Stimulated activated naive CD8-positive, alpha-beta T cell treated with anti-CD3 and anti-CD28 coated beads, Interleukin-15, Interleukin-2, amounts not matched to agents 100 ng/mL and 50 ng/mL, for 24 hours (primary cell): ENCODE measurements around the gene NXT1.
A peak's percentile ranks its signal among the peaks of the same experiment; 100 is the strongest.
"Not testable (repeated sequence)": the region's sequence is repeated elsewhere in the genome, so short reads cannot be mapped to it uniquely, and the experiment has no call there.

ENCODE experiments used
- H3K27ac Mint-ChIP-seq: one replicate; pipeline ENCODE4 v1.8.0; 2021; ENCODE audit warnings: mild to moderate bottlenecking, mixed read lengths
- H3K27me3 Mint-ChIP-seq: one replicate; pipeline ENCODE4 v1.8.0; 2021; ENCODE audit warnings: mixed read lengths
- H3K36me3 Mint-ChIP-seq: one replicate; pipeline ENCODE4 v1.8.0; 2021; ENCODE audit warnings: low read depth, mixed read lengths
- H3K4me1 Mint-ChIP-seq: one replicate; pipeline ENCODE4 v1.8.0; 2021; ENCODE audit warnings: low read depth, mixed read lengths
- H3K4me3 Mint-ChIP-seq: one replicate; pipeline ENCODE4 v1.8.0; 2021; ENCODE audit warnings: mild to moderate bottlenecking, mixed read lengths
- H3K9me3 Mint-ChIP-seq: one replicate; pipeline ENCODE4 v1.8.0; 2021; ENCODE audit warnings: mixed read lengths

The NXT1 gene

GRCh38 chr20:23341073-23341472 lies 9.5 kb upstream of the NXT1 start:
- H3K4me3 Mint-ChIP-seq: no peak overlapping the region

GRCh38 chr20:23343590-23343989 lies 7.0 kb upstream of the NXT1 start:
- no peak overlapping the region for H3K27ac Mint-ChIP-seq
- H3K9me3 Mint-ChIP-seq: no peaks in the 10 kb centered on the region
- H3K36me3 Mint-ChIP-seq: no peaks in the 10 kb centered on the region
- H3K4me3 Mint-ChIP-seq: no peak overlapping the region
- H3K4me1 Mint-ChIP-seq: peaks cover under 1% of the 10 kb centered on the region
- H3K27me3 Mint-ChIP-seq: no peaks in the 10 kb centered on the region

More at GRCh38 chr20:23341073-23341472, 9.5 kb upstream of the NXT1 start:
- Mint-ChIP-seq H3K27ac (no peak overlapping the region), H3K36me3 (no peaks in the 10 kb centered on the region), H3K27me3 (no peaks in the 10 kb centered on the region), H3K4me1 (no peaks in the 10 kb centered on the region), H3K9me3 (no peaks in the 10 kb centered on the region)

- Mint-ChIP-seq H3K9me3 (no peaks in the 10 kb centered on the region), H3K27me3 (no peaks in the 10 kb centered on the region), H3K36me3 (no peaks in the 10 kb centered on the region), H3K4me1 (peaks cover 8% of the 10 kb centered on the region), H3K4me3 (no peak overlapping the region), H3K27ac (no peak overlapping the region)
Measured at GRCh38 chr20:23344336-23344735, 6.3 kb upstream of the NXT1 start.

- Mint-ChIP-seq H3K4me3 (no peak overlapping the region), H3K27ac (no peak overlapping the region), H3K36me3 (no peaks in the 10 kb centered on the region), H3K4me1 (peaks cover 12% of the 10 kb centered on the region), H3K9me3 (no peaks in the 10 kb centered on the region), H3K27me3 (no peaks in the 10 kb centered on the region)
Measured at GRCh38 chr20:23346002-23346401, 4.6 kb upstream of the NXT1 start.

- no peaks in the 10 kb centered on the region for H3K27me3 Mint-ChIP-seq
- no peaks in the 10 kb centered on the region for H3K9me3 Mint-ChIP-seq
- H3K4me1 Mint-ChIP-seq: peaks cover 27% of the 10 kb centered on the region
- H3K27ac Mint-ChIP-seq: no peak overlapping the region
- H3K4me3 Mint-ChIP-seq: no peak overlapping the region
- H3K36me3 Mint-ChIP-seq: peaks cover 7% of the 10 kb centered on the region
Measured at GRCh38 chr20:23347791-23348190, 2.8 kb upstream of the NXT1 start.

- H3K27me3 Mint-ChIP-seq, H3K36me3 Mint-ChIP-seq, H3K9me3 Mint-ChIP-seq: not testable (repeated sequence)
- Mint-ChIP-seq H3K27ac (peak overlapping the region; percentile 74), H3K4me3 (peak overlapping the region; percentile 42), H3K4me1 (peaks cover 30% of the 10 kb centered on the region)
Measured at GRCh38 chr20:23348510-23348909, 2.1 kb upstream of the NXT1 start.

- peaks cover 35% of the 10 kb centered on the region for H3K4me1 Mint-ChIP-seq
- peaks cover 19% of the 10 kb centered on the region for H3K36me3 Mint-ChIP-seq
- H3K27ac Mint-ChIP-seq: peak overlapping the region; percentile 99
- H3K4me3 Mint-ChIP-seq: peak overlapping the region; percentile 87
- H3K9me3 Mint-ChIP-seq: no peaks in the 10 kb centered on the region
- H3K27me3 Mint-ChIP-seq: no peaks in the 10 kb centered on the region
Measured at GRCh38 chr20:23349338-23350195, 1.0 kb upstream of the NXT1 start.

- no peaks in the 10 kb centered on the region for H3K27me3 Mint-ChIP-seq
- H3K9me3 Mint-ChIP-seq: no peaks in the 10 kb centered on the region
- peak overlapping the region; percentile 87 for H3K4me3 Mint-ChIP-seq
- peaks cover 30% of the 10 kb centered on the region for H3K36me3 Mint-ChIP-seq
- H3K27ac Mint-ChIP-seq: peak overlapping the region; percentile 99
- H3K4me1 Mint-ChIP-seq: peaks cover 35% of the 10 kb centered on the region
Measured at GRCh38 chr20:23350904-23351838, 580 bp downstream of the NXT1 start.

- Mint-ChIP-seq H3K9me3 (no peaks in the 10 kb centered on the region), H3K27me3 (no peaks in the 10 kb centered on the region), H3K4me1 (peaks cover 56% of the 10 kb centered on the region), H3K36me3 (peaks cover 29% of the 10 kb centered on the region), H3K4me3 (no peak overlapping the region), H3K27ac (no peak overlapping the region)
Measured at GRCh38 chr20:23356203-23356602, 5.6 kb downstream of the NXT1 start.

GRCh38 chr20:23357767-23358562 lies 7.4 kb downstream of the NXT1 start:
- peak overlapping the region; percentile 91 for H3K4me3 Mint-ChIP-seq
- no peaks in the 10 kb centered on the region for H3K9me3 Mint-ChIP-seq
- peaks cover 45% of the 10 kb centered on the region for H3K4me1 Mint-ChIP-seq
- H3K27ac Mint-ChIP-seq: peak overlapping the region; percentile 89
- peaks cover 22% of the 10 kb centered on the region for H3K36me3 Mint-ChIP-seq
- no peaks in the 10 kb centered on the region for H3K27me3 Mint-ChIP-seq

- Mint-ChIP-seq H3K4me3 (peak overlapping the region; percentile 91), H3K27ac (peak overlapping the region; percentile 56), H3K9me3 (no peaks in the 10 kb centered on the region), H3K4me1 (peaks cover 49% of the 10 kb centered on the region), H3K36me3 (peaks cover 21% of the 10 kb centered on the region), H3K27me3 (no peaks in the 10 kb centered on the region)
Measured at GRCh38 chr20:23358563-23358906, 7.9 kb downstream of the NXT1 start.

- Mint-ChIP-seq H3K27me3 (no peaks in the 10 kb centered on the region), H3K4me1 (peaks cover 49% of the 10 kb centered on the region), H3K27ac (no peak overlapping the region), H3K36me3 (peaks cover 17% of the 10 kb centered on the region), H3K4me3 (peak overlapping the region; percentile 91), H3K9me3 (no peaks in the 10 kb centered on the region)
Measured at GRCh38 chr20:23358923-23359593, 8.5 kb downstream of the NXT1 start.

- Mint-ChIP-seq H3K9me3 (no peaks in the 10 kb centered on the region), H3K36me3 (peaks cover 18% of the 10 kb centered on the region), H3K27ac (peak overlapping the region; percentile 94), H3K4me3 (peak overlapping the region; percentile 86), H3K27me3 (no peaks in the 10 kb centered on the region), H3K4me1 (peaks cover 62% of the 10 kb centered on the region)
Measured at GRCh38 chr20:23360531-23360930, 9.9 kb downstream of the NXT1 start.

- Mint-ChIP-seq H3K4me1 (peaks cover 66% of the 10 kb centered on the region), H3K4me3 (peak overlapping the region; percentile 86), H3K27me3 (no peaks in the 10 kb centered on the region), H3K9me3 (no peaks in the 10 kb centered on the region), H3K36me3 (peaks cover 18% of the 10 kb centered on the region), H3K27ac (peak overlapping the region; percentile 94)
Measured at GRCh38 chr20:23361119-23361475, 10.5 kb downstream of the NXT1 start.
